HG02884 (cell line): ENCODE data around the gene VAPB.
A peak's percentile ranks its signal among the peaks of the same experiment; 100 is the strongest.
"Not testable (repeated sequence)": the region's sequence is repeated elsewhere in the genome, so short reads cannot be mapped to it uniquely, and the experiment has no call there.

Experiments
- ATAC-seq: cut with Tn5 transposase; IDR thresholded peaks from one replicate; pipeline ENCODE4 v1.9.1; 2021; ENCODE audit warnings: mild to moderate bottlenecking, moderate library complexity; ENCODE audit not compliant: unreplicated experiment

The VAPB gene

GRCh38 chr20:58388882-58389323 is at the start of gene VAPB:
VAPB (plus strand) TSS chr20:58389229; CDS start chr20:58389460, 231 bp downstream.
- peak; percentile 97 for ATAC-seq

GRCh38 chr20:58339741-58340140 is 49.3 kb upstream of the VAPB start:
- no peak for ATAC-seq

- no peak for ATAC-seq
Observed at GRCh38 chr20:58340151-58340550, 48.9 kb upstream of the VAPB start.

GRCh38 chr20:58340853-58341252 is 48.2 kb upstream of the VAPB start:
- ATAC-seq = no peak

GRCh38 chr20:58342104-58342945 is 46.7 kb upstream of the VAPB start:
- no peak for ATAC-seq

- ATAC-seq = no peak
Observed at GRCh38 chr20:58344741-58345140, 44.3 kb upstream of the VAPB start.

- no peak for ATAC-seq
Observed at GRCh38 chr20:58349570-58349969, 39.5 kb upstream of the VAPB start.

- no peak for ATAC-seq
Observed at GRCh38 chr20:58352468-58352867, 36.6 kb upstream of the VAPB start.

GRCh38 chr20:58359441-58359840 is 29.6 kb upstream of the VAPB start:
- no peak for ATAC-seq

- no peak for ATAC-seq
Observed at GRCh38 chr20:58360936-58361335, 28.1 kb upstream of the VAPB start.

GRCh38 chr20:58361481-58362205 is 27.4 kb upstream of the VAPB start:
- no peak for ATAC-seq

- ATAC-seq = no peak
Observed at GRCh38 chr20:58362206-58362516, 26.9 kb upstream of the VAPB start.

- no peak for ATAC-seq
Observed at GRCh38 chr20:58362970-58363369, 26.1 kb upstream of the VAPB start.

- ATAC-seq = no peak
Observed at GRCh38 chr20:58366866-58367265, 22.2 kb upstream of the VAPB start.

GRCh38 chr20:58372806-58373205 is 16.2 kb upstream of the VAPB start:
- ATAC-seq = no peak

GRCh38 chr20:58373296-58373695 is 15.7 kb upstream of the VAPB start:
- not testable (repeated sequence) for ATAC-seq

GRCh38 chr20:58374027-58374850 is 14.8 kb upstream of the VAPB start:
- no peak for ATAC-seq

- no peak for ATAC-seq
Observed at GRCh38 chr20:58374906-58375758, 13.9 kb upstream of the VAPB start.

- ATAC-seq = no peak
Observed at GRCh38 chr20:58375759-58376352, 13.2 kb upstream of the VAPB start.

- no peak for ATAC-seq
Observed at GRCh38 chr20:58377017-58377416, 12.0 kb upstream of the VAPB start.
